Measurements from ENCODE around the gene AMPH. TPM values are rescaled to one million over a fixed set of nuclear protein-coding genes. Genes with fewer than 3 reads are reported as not detected.
"Not testable (repeated sequence)": the region's sequence is repeated elsewhere in the genome, so short reads cannot be mapped to it uniquely, and the experiment has no call there.

Gene AMPH
- total RNA-seq, 2 experiments from 2014 or later, result 0.23 TPM; not detected in 1

- H3K27me3 Mint-ChIP-seq, result no peaks in the 10 kb centered on the region
- H3K36me3 Mint-ChIP-seq (ENCODE audit: low read depth), result peaks cover 23% of the 10 kb centered on the region
- no peak overlapping the region for H3K27ac Mint-ChIP-seq
- ChIA-PET POLR2A (no interaction called here), CTCF (no interaction called here)
- no peak for DNase-seq
- H3K9me3 Mint-ChIP-seq, result no peaks in the 10 kb centered on the region
- no peak overlapping the region for H3K4me3 Mint-ChIP-seq
- peaks cover 2% of the 10 kb centered on the region for H3K4me1 Mint-ChIP-seq
These were observed 247.9 kb downstream of the AMPH start for GRCh38 chr7:38383281-38383680.

- H3K4me1 Mint-ChIP-seq, result peaks cover 2% of the 10 kb centered on the region
- CTCF ChIA-PET, result interaction anchor here (1.0 kb wide), 1 partner anchor 12 kb away, joined by 4 read pairs; no protein-coding TSS in a partner anchor
These were observed 248.5 kb downstream of the AMPH start for GRCh38 chr7:38382684-38383083.

GRCh38 chr7:38375453-38375852 is 255.7 kb downstream of the AMPH start:
- Mint-ChIP-seq H3K36me3 (ENCODE audit: low read depth) (peaks cover 24% of the 10 kb centered on the region), H3K4me3 (no peak overlapping the region), H3K9me3 (no peaks in the 10 kb centered on the region), H3K27ac (no peak overlapping the region), H3K27me3 (no peaks in the 10 kb centered on the region), H3K4me1 (peaks cover 9% of the 10 kb centered on the region)
- no peak for DNase-seq
- POLR2A ChIA-PET, result no interaction called here
- CTCF ChIA-PET, result interaction anchor here (1.4 to 1.6 kb wide), 2 partner anchors 7 to 9 kb away, joined by 3 to 7 read pairs; no protein-coding TSS in a partner anchor

More at GRCh38 chr7:38382684-38383083, 248.5 kb downstream of the AMPH start:
- Mint-ChIP-seq H3K27me3 (no peaks in the 10 kb centered on the region), H3K27ac (no peak overlapping the region), H3K9me3 (no peaks in the 10 kb centered on the region), H3K36me3 (ENCODE audit: low read depth) (peaks cover 23% of the 10 kb centered on the region), H3K4me3 (no peak overlapping the region)
- DNase-seq, result no peak
- POLR2A ChIA-PET, result no interaction called here

- CTCF ChIA-PET, result interaction anchor here (0.9 to 1.8 kb wide), 4 partner anchors 10 to 271 kb away, joined by 3 to 10 read pairs (median 4); no protein-coding TSS in a partner anchor
These were observed 256.7 kb downstream of the AMPH start for GRCh38 chr7:38374507-38374906.

GRCh38 chr7:38373155-38373554 is 258.0 kb downstream of the AMPH start:
- no peak overlapping the region for H3K27ac Mint-ChIP-seq
- POLR2A ChIA-PET, result no interaction called here
- peaks cover 30% of the 10 kb centered on the region for H3K4me1 Mint-ChIP-seq
- CTCF ChIA-PET, result interaction anchor here (1.8 kb wide), 1 partner anchor 157 kb away, joined by 10 read pairs; no protein-coding TSS in a partner anchor
- no peaks in the 10 kb centered on the region for H3K27me3 Mint-ChIP-seq
- DNase-seq, result no peak
- no peaks in the 10 kb centered on the region for H3K9me3 Mint-ChIP-seq
- no peak overlapping the region for H3K4me3 Mint-ChIP-seq
- H3K36me3 Mint-ChIP-seq (ENCODE audit: low read depth), result peaks cover 12% of the 10 kb centered on the region

More at GRCh38 chr7:38374507-38374906, 256.7 kb downstream of the AMPH start:
- Mint-ChIP-seq H3K4me3 (no peak overlapping the region), H3K27me3 (no peaks in the 10 kb centered on the region), H3K9me3 (no peaks in the 10 kb centered on the region), H3K27ac (no peak overlapping the region), H3K36me3 (ENCODE audit: low read depth) (peaks cover 16% of the 10 kb centered on the region), H3K4me1 (peaks cover 18% of the 10 kb centered on the region)
- POLR2A ChIA-PET, result no interaction called here
- peak; percentile 64 for DNase-seq

GRCh38 chr7:38372290-38372689 is 258.9 kb downstream of the AMPH start:
- no peaks in the 10 kb centered on the region for H3K27me3 Mint-ChIP-seq
- H3K9me3 Mint-ChIP-seq, result no peaks in the 10 kb centered on the region
- POLR2A ChIA-PET, result no interaction called here
- no peak overlapping the region for H3K27ac Mint-ChIP-seq
- no peak for DNase-seq
- no peak overlapping the region for H3K4me3 Mint-ChIP-seq
- H3K4me1 Mint-ChIP-seq, result peaks cover 39% of the 10 kb centered on the region
- CTCF ChIA-PET, result no interaction called here
- H3K36me3 Mint-ChIP-seq (ENCODE audit: low read depth), result peaks cover 13% of the 10 kb centered on the region

GRCh38 chr7:38369816-38370493 is 261.2 kb downstream of the AMPH start:
- POLR2A ChIA-PET, result no interaction called here
- H3K36me3 Mint-ChIP-seq (ENCODE audit: low read depth), result peaks cover 10% of the 10 kb centered on the region

GRCh38 chr7:38368191-38368605 is 263.0 kb downstream of the AMPH start:
- peak; percentile 84 for DNase-seq
- Mint-ChIP-seq H3K27me3 (no peaks in the 10 kb centered on the region), H3K9me3 (no peaks in the 10 kb centered on the region), H3K36me3 (ENCODE audit: low read depth) (peaks cover 23% of the 10 kb centered on the region), H3K27ac (peak overlapping the region; percentile 88), H3K4me3 (peak overlapping the region; percentile 31), H3K4me1 (peaks cover 69% of the 10 kb centered on the region)
- POLR2A ChIA-PET, result no interaction called here
- CTCF ChIA-PET, result interaction anchor here (0.7 to 6.2 kb wide), 19 partner anchors 8 to 261 kb away, joined by 3 to 65 read pairs (median 4); no protein-coding TSS in a partner anchor

More at GRCh38 chr7:38369816-38370493, 261.2 kb downstream of the AMPH start:
- no peak overlapping the region for H3K4me3 Mint-ChIP-seq
- CTCF ChIA-PET, result interaction anchor here (0.6 to 6.2 kb wide), 14 partner anchors 8 to 1297 kb away, joined by 3 to 65 read pairs (median 4); partner anchors contain the start of gene STARD3NL
- DNase-seq, result peak; percentile 83
- no peaks in the 10 kb centered on the region for H3K9me3 Mint-ChIP-seq
- H3K27ac Mint-ChIP-seq, result peak overlapping the region; percentile 9
- H3K4me1 Mint-ChIP-seq, result peaks cover 56% of the 10 kb centered on the region
- no peaks in the 10 kb centered on the region for H3K27me3 Mint-ChIP-seq

GRCh38 chr7:38367301-38367890 is 263.8 kb downstream of the AMPH start:
- H3K4me1 Mint-ChIP-seq, result peaks cover 77% of the 10 kb centered on the region

GRCh38 chr7:38363379-38363778 is 267.8 kb downstream of the AMPH start:
- peaks cover 33% of the 10 kb centered on the region for H3K36me3 Mint-ChIP-seq (ENCODE audit: low read depth)
- H3K27me3 Mint-ChIP-seq, H3K9me3 Mint-ChIP-seq, POLR2A ChIA-PET: not testable (repeated sequence)
- CTCF ChIA-PET, result interaction anchor here (0.6 to 2.9 kb wide), 9 partner anchors 11 to 165 kb away, joined by 3 to 23 read pairs (median 4); no protein-coding TSS in a partner anchor
- DNase-seq, result peak; percentile 79
- H3K4me1 Mint-ChIP-seq, result peaks cover 64% of the 10 kb centered on the region
- peak overlapping the region; percentile 78 for H3K4me3 Mint-ChIP-seq
- peak overlapping the region; percentile 92 for H3K27ac Mint-ChIP-seq

More at GRCh38 chr7:38367301-38367890, 263.8 kb downstream of the AMPH start:
- DNase-seq, result peak; percentile 42
- Mint-ChIP-seq H3K4me3 (peak overlapping the region; percentile 31), H3K27me3 (no peaks in the 10 kb centered on the region), H3K36me3 (ENCODE audit: low read depth) (peaks cover 26% of the 10 kb centered on the region), H3K9me3 (no peaks in the 10 kb centered on the region), H3K27ac (peak overlapping the region; percentile 88)
- ChIA-PET POLR2A (no interaction called here), CTCF (interaction anchor here (0.8 to 6.2 kb wide), 16 partner anchors 9 to 259 kb away, joined by 3 to 65 read pairs (median 4); no protein-coding TSS in a partner anchor)

- Mint-ChIP-seq H3K36me3 (ENCODE audit: low read depth) (peaks cover 31% of the 10 kb centered on the region), H3K4me1 (peaks cover 60% of the 10 kb centered on the region), H3K4me3 (peak overlapping the region; percentile 78), H3K27ac (peak overlapping the region; percentile 92)
- not testable (repeated sequence) for H3K9me3 Mint-ChIP-seq, H3K27me3 Mint-ChIP-seq
- peak; percentile 57 for DNase-seq
- ChIA-PET CTCF (interaction anchor here (0.6 to 2.9 kb wide), 9 partner anchors 12 to 164 kb away, joined by 3 to 23 read pairs (median 4); no protein-coding TSS in a partner anchor), POLR2A (interaction anchor here (0.6 kb wide), 1 partner anchor 9 kb away, joined by 4 read pairs; no protein-coding TSS in a partner anchor)
These were observed 268.4 kb downstream of the AMPH start for GRCh38 chr7:38362611-38363237.

- peaks cover 28% of the 10 kb centered on the region for H3K36me3 Mint-ChIP-seq (ENCODE audit: low read depth)
- POLR2A ChIA-PET, result no interaction called here
- H3K9me3 Mint-ChIP-seq, result no peaks in the 10 kb centered on the region
- peaks cover 53% of the 10 kb centered on the region for H3K4me1 Mint-ChIP-seq
- CTCF ChIA-PET, result no interaction called here
- DNase-seq, result no peak
- H3K4me3 Mint-ChIP-seq, result peak overlapping the region; percentile 88
- H3K27ac Mint-ChIP-seq, result no peak overlapping the region
- H3K27me3 Mint-ChIP-seq, result no peaks in the 10 kb centered on the region
These were observed 270.4 kb downstream of the AMPH start for GRCh38 chr7:38360776-38361175.
